ENCODE measurements around the gene PSMD7. TPM values are rescaled to one million over a fixed set of nuclear protein-coding genes. Genes with fewer than 3 reads are reported as not detected.

Gene PSMD7
- total RNA-seq, 2 donors from 2014 or later, result 20.1 to 32.4 TPM

DNA sequence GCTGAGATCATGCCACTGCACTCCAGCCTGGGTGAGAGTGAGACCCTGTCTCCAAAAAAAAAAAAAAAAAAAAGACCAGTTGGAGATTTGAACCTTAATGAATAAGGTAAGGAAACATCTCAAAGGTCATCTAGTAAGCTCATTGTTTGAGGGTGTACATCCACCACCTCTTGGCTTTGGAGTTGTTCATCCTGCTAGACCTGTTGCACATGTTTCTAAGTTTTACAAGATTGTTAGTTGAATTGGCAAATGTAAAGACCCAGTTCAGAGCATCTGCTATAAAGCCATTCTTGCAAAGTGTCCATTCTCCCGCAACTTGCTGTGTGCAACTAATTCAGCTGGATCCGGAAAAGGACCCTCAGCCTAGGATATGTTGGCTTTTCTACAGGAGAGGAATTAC, 1.5 kb downstream of the PSMD7 start:
- WGBS, 2 donors, result 67 to 82% methylated on average over 2 of the region's 2 CpGs
- H3K9me3 ChIP-seq, result no peaks in the 10 kb centered on the region
- intact Hi-C loops (cut with DNase I), result no loop called here

DNA sequence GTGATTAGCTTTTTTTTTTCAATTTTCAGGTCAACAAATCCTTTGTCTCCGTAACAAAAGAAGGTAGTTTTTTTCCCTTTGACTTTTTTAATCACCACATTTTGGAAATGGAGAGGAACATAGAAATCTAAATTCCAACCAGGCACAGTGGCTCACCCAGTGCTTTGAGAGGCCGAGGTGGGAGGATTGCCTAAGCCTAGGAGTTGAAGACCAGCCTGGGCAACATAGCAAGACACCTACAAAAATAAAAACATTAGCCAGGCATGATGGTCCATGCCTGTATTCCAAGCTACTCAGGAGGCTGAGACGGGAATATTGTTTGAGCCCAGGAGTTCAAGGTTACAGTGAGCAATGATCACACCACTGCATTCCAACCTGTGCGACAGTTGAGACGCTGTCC, 5.7 kb downstream of the PSMD7 start:
- H3K9me3 ChIP-seq, result no peaks in the 10 kb centered on the region
- ATAC-seq (no peak), DNase-seq (no peak)
- 77 to 85% methylated on average over 5 of the region's 5 CpGs for WGBS, 2 donors
- H3K4me3 ChIP-seq, result no peak overlapping the region
- peaks cover 33 to 46% of the 10 kb centered on the region in 2 donors for H3K36me3 ChIP-seq (replicated peaks in 1 of 2; ENCODE audit: insufficient read depth in 1 of 2, low read depth in 2 of 2)
- no peaks in the 10 kb centered on the region for H3K27me3 ChIP-seq
- no peak overlapping the region for H3K27ac ChIP-seq
- no peak for TF ChIP-seq POLR2A (IDR thresholded peaks at IDR 0.05)
- TF ChIP-seq, protein P1, sequence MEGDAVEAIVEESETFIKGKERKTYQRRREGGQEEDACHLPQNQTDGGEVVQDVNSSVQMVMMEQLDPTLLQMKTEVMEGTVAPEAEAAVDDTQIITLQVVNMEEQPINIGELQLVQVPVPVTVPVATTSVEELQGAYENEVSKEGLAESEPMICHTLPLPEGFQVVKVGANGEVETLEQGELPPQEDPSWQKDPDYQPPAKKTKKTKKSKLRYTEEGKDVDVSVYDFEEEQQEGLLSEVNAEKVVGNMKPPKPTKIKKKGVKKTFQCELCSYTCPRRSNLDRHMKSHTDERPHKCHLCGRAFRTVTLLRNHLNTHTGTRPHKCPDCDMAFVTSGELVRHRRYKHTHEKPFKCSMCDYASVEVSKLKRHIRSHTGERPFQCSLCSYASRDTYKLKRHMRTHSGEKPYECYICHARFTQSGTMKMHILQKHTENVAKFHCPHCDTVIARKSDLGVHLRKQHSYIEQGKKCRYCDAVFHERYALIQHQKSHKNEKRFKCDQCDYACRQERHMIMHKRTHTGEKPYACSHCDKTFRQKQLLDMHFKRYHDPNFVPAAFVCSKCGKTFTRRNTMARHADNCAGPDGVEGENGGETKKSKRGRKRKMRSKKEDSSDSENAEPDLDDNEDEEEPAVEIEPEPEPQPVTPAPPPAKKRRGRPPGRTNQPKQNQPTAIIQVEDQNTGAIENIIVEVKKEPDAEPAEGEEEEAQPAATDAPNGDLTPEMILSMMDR (IDR thresholded peaks at IDR 0.05), result no peak
- peaks cover 22% of the 10 kb centered on the region for H3K4me1 ChIP-seq
- intact Hi-C loops (cut with DNase I), result no loop called here

More for the DNA sequence above, 1.5 kb downstream of the PSMD7 start:
- DNase-seq, result no peak
- H3K27me3 ChIP-seq, result no peaks in the 10 kb centered on the region
- peaks cover 32% of the 10 kb centered on the region for H3K4me1 ChIP-seq
- no peak for ATAC-seq
- H3K4me3 ChIP-seq, result no peak overlapping the region
- H3K36me3 ChIP-seq (replicated peaks in 1 of 2; ENCODE audit: insufficient read depth in 1 of 2, low read depth in 2 of 2), result peaks cover 12 to 16% of the 10 kb centered on the region in 2 donors
- H3K27ac ChIP-seq, result peak overlapping the region in 1 of 4 donors; percentile 93
- TF ChIP-seq, protein P1 (IDR thresholded peaks at IDR 0.05), result no peak
- TF ChIP-seq POLR2A (IDR thresholded peaks at IDR 0.05), result no peak

DNA sequence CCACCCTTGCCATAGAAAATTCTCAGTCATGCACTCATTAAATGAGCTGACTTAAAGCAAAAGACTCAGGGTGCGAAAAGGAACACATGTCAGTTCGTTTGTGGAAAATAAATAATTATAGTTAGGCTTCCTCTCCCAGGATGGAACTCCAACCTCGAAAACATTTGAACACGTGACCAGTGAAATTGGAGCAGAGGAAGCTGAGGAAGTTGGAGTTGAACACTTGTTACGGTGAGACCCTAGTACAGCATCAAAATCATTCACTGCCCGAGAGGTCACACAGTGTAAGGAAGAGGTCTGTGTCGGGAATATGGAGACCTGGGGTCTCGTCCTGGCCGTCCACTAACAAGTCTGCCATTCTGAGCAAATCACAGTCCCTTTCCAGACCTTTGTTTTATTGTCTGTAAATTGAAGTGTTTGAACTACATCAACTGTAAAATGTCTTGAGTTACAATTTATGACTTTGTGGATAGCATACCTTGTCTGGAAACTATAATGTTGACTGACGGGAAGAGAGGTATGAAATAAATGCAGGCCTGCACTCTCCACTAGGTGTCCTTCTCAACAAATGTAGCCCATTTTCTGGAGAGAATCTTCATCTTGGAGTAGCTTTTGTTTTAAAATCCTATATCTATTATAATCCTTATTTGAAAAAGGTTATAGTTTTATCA, 7.7 kb downstream of the PSMD7 start:
- Histone ChIP-seq H3K4me3 (no peak overlapping the region), H3K27ac (no peak overlapping the region), H3K9me3 (no peaks in the 10 kb centered on the region), H3K36me3 (replicated peaks in 1 of 2; ENCODE audit: insufficient read depth in 1 of 2, low read depth in 2 of 2) (peaks cover 33 to 48% of the 10 kb centered on the region in 2 donors), H3K27me3 (no peaks in the 10 kb centered on the region), H3K4me1 (peaks cover 3% of the 10 kb centered on the region)
- ATAC-seq (no peak), DNase-seq (no peak)
- TF ChIP-seq, protein P1 (IDR thresholded peaks at IDR 0.05), result peak in 2 of 7 experiments; percentile 12 to 15
- TF ChIP-seq POLR2A (IDR thresholded peaks at IDR 0.05), result no peak
- intact Hi-C loops (cut with DNase I), result no loop called here
- WGBS, 2 donors, result 81 to 82% methylated on average over 10 of the region's 10 CpGs

DNA sequence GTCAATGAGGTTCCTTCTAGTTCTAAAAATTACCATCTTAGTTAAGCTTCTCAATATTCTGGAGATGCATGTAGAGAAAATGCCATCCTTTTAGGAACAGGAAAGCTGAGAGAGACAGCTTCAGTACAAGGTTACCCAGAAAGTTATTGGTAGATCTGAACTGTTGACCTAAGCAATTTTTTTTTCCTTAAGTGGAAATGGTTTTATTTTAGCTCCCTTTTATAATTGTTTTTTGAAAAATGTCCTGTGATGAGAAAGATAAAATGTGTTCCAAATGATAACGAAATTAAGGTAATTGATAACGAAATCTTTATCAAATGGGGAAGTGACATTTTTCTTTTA, 8.2 kb downstream of the PSMD7 start:
- no peak overlapping the region for H3K4me3 ChIP-seq
- no peaks in the 10 kb centered on the region for H3K4me1 ChIP-seq
- no peak for TF ChIP-seq POLR2A (IDR thresholded peaks at IDR 0.05)
- TF ChIP-seq, protein P1 (IDR thresholded peaks at IDR 0.05), result no peak
- 62 to 80% methylated on average over 2 of the region's 2 CpGs for WGBS, 2 donors
- peaks cover 33 to 48% of the 10 kb centered on the region in 2 donors for H3K36me3 ChIP-seq (replicated peaks in 1 of 2; ENCODE audit: insufficient read depth in 1 of 2, low read depth in 2 of 2)
- no peak overlapping the region for H3K27ac ChIP-seq
- ATAC-seq (no peak), DNase-seq (no peak)
- H3K27me3 ChIP-seq, result no peaks in the 10 kb centered on the region
- intact Hi-C loops (cut with DNase I), result no loop called here
- H3K9me3 ChIP-seq, result no peaks in the 10 kb centered on the region

DNA sequence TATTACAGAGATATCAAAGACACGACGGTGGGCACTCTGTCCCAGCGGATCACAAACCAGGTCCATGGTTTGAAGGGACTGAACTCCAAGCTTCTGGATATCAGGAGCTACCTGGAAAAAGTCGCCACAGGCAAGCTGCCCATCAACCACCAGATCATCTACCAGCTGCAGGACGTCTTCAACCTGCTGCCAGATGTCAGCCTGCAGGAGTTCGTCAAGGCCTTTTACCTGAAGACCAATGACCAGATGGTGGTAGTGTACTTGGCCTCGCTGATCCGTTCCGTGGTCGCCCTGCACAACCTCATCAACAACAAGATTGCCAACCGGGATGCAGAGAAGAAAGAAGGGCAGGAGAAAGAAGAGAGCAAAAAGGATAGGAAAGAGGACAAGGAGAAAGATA, 8.7 kb downstream of the PSMD7 start:
- H3K27me3 ChIP-seq, result no peaks in the 10 kb centered on the region
- H3K4me1 ChIP-seq, result no peaks in the 10 kb centered on the region
- TF ChIP-seq POLR2A (IDR thresholded peaks at IDR 0.05), result no peak
- TF ChIP-seq, protein P1 (IDR thresholded peaks at IDR 0.05), result no peak
- ATAC-seq (no peak), DNase-seq (no peak)
- no peak overlapping the region for H3K4me3 ChIP-seq
- intact Hi-C loops (cut with DNase I), result no loop called here
- 72 to 84% methylated on average over 11 of the region's 11 CpGs for WGBS, 2 donors
- no peak overlapping the region for H3K27ac ChIP-seq
- no peaks in the 10 kb centered on the region for H3K9me3 ChIP-seq
- H3K36me3 ChIP-seq (replicated peaks in 1 of 2; ENCODE audit: insufficient read depth in 1 of 2, low read depth in 2 of 2), result peaks cover 33 to 46% of the 10 kb centered on the region in 2 donors
